GM12874 (cell line): ENCODE results near the gene DNAJB12.

Source experiments
- CTCF ChIP-seq: IDR thresholded peaks from 2 replicates; pipeline ENCODE4 v1.5.1; 2011; ENCODE audit warnings: low read depth, mild to moderate bottlenecking, control low read depth, low read length, moderate library complexity; ENCODE audit not compliant: insufficient read depth

DNAJB12 gene

GRCh38 chr10:72333112-72334015 is 21.4 kb downstream of the DNAJB12 start:
- TF ChIP-seq CTCF: no peak

- TF ChIP-seq CTCF: no peak
Observed at GRCh38 chr10:72332423-72333111, 22.2 kb downstream of the DNAJB12 start.

GRCh38 chr10:72331575-72332422 is 22.9 kb downstream of the DNAJB12 start:
- peak; percentile 38 for TF ChIP-seq CTCF

- no peak for TF ChIP-seq CTCF
Observed at GRCh38 chr10:72330069-72330426, 24.7 kb downstream of the DNAJB12 start.

GRCh38 chr10:72329290-72330068 is 25.2 kb downstream of the DNAJB12 start:
- TF ChIP-seq CTCF: no peak

GRCh38 chr10:72328829-72329204 is 25.9 kb downstream of the DNAJB12 start:
- no peak for TF ChIP-seq CTCF
